ENCODE results near the gene ERO1B.

ERO1B gene

DNA sequence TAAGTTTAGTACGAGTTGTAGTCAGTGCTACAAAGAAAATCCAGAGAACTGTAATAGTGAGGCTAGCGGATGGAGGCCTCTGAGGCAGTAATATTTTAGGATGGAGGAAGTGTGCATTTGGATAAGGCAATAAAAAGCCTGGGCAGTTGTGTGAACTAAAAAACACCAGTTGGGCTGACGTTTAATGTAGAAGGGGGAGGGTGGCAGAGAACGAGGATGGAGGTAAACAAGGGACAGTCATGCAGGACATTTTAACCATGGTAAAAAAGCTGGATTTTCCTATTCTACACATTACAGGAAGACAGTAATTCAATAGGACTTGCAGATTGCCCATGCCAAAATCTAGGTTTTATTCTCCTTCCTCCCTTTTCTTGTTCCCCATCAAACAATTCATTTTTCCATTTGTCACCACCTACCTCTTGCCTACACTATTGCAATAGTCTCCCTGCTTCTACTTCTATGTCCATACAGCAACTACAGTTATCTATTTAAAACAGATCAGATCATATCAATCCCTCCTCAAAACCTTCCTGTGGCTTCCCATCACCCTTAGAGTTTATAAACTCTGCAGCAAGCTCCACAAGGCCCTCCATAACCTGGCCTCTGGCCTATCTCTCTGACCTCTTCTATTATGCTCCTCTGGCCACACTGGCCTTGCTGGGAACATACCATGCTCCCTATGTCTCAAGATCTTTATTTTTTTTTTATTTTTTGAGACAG is 27.7 kb downstream of the ERO1B start:
- Histone ChIP-seq H3K27me3 (ENCODE audit: control insufficient read depth, insufficient read depth, low read length) (no peaks in the 10 kb centered on the region), H3K27ac (ENCODE audit: low read depth, low read length) (no peak overlapping the region), H3K4me1 (ENCODE audit: control insufficient read depth, insufficient read depth, low read length) (no peaks in the 10 kb centered on the region), H3K4me3 (ENCODE audit: low read depth, low read length) (no peak overlapping the region), H3K9ac (ENCODE audit: low read depth, low read length) (no peak overlapping the region), H3K36me3 (ENCODE audit: control insufficient read depth, insufficient read depth, low read length) (no peaks in the 10 kb centered on the region), H3K9me3 (ENCODE audit: control insufficient read depth, insufficient read depth, low read length) (peaks cover 7% of the 10 kb centered on the region; the same call in 1 of the 2 replicates)

DNA sequence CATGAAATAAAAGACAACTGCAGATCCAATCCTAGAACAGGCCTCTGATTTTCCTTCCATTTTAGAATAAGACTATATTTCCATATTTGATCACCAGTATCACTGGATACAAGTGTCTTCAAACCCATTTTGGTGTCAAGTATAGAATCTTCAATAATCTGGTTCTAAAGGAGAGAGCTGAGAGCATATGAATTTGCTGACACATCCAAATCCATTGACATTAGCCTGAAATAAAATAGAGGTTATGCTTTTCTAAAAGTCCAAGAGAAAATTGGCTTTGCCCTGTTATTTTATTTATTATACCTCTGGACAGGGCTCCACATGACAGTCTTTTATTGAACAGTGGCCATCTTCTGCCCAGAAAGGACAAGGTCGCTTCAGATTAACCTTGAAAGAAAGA is 28.6 kb downstream of the ERO1B start:
- Histone ChIP-seq H3K27me3 (ENCODE audit: control insufficient read depth, insufficient read depth, low read length) (no peaks in the 10 kb centered on the region), H3K9ac (ENCODE audit: low read depth, low read length) (no peak overlapping the region), H3K36me3 (ENCODE audit: control insufficient read depth, insufficient read depth, low read length) (no peaks in the 10 kb centered on the region), H3K4me1 (ENCODE audit: control insufficient read depth, insufficient read depth, low read length) (no peaks in the 10 kb centered on the region), H3K27ac (ENCODE audit: low read depth, low read length) (no peak overlapping the region), H3K4me3 (ENCODE audit: low read depth, low read length) (no peak overlapping the region), H3K9me3 (ENCODE audit: control insufficient read depth, insufficient read depth, low read length) (peaks cover 3% of the 10 kb centered on the region; the same call in 1 of the 2 replicates)

DNA sequence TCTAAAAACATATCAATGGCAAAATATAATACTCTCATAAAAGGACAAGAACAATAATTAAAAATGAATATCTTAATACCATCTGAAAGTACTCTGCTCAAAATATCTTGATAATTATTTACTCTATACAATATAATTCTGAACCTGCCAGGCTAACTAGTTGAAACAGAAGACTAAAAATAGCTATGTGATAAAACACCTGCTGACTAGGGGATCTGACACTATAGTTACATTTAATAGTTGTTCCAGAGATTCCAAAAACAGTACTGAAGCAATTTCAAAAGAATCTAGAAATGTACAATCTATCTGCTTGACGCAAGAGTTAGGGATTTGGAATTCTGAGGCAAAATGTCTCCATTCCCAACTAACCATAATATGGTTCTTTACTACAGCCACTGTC is 30.2 kb downstream of the ERO1B start:
- no peak overlapping the region for H3K4me3 ChIP-seq (ENCODE audit: low read depth, low read length)
- no peaks in the 10 kb centered on the region for H3K36me3 ChIP-seq (ENCODE audit: control insufficient read depth, insufficient read depth, low read length)
- H3K27ac ChIP-seq (ENCODE audit: low read depth, low read length) = no peak overlapping the region
- H3K27me3 ChIP-seq (ENCODE audit: control insufficient read depth, insufficient read depth, low read length) = no peaks in the 10 kb centered on the region
- H3K4me1 ChIP-seq (ENCODE audit: control insufficient read depth, insufficient read depth, low read length) = no peaks in the 10 kb centered on the region
- no peak overlapping the region for H3K9ac ChIP-seq (ENCODE audit: low read depth, low read length)
- no peaks in the 10 kb centered on the region for H3K9me3 ChIP-seq (ENCODE audit: control insufficient read depth, insufficient read depth, low read length)

DNA sequence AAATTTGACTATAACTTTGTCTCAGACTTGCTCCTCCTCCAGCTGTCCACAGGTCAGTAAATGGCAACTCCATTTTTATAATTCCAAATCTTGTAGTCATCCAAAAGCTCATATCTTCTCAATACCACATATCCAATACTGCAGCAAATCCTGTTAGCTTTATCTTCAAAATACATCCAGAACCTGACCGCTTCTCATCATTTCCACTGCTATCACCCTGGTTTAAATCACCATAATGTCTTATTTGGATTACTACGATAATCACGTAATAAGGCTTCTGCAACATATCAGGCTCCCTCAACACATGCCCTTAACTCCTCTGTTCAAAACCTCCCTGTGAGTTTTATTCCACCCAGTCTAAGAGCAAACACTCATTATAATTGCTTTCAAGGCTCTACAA is 34.5 kb downstream of the ERO1B start:
- no peaks in the 10 kb centered on the region for H3K36me3 ChIP-seq (ENCODE audit: control insufficient read depth, insufficient read depth, low read length)
- no peaks in the 10 kb centered on the region for H3K9me3 ChIP-seq (ENCODE audit: control insufficient read depth, insufficient read depth, low read length)
- H3K27me3 ChIP-seq (ENCODE audit: control insufficient read depth, insufficient read depth, low read length) = no peaks in the 10 kb centered on the region
- H3K9ac ChIP-seq (ENCODE audit: low read depth, low read length) = no peak overlapping the region
- H3K4me3 ChIP-seq (ENCODE audit: low read depth, low read length) = no peak overlapping the region
- no peak overlapping the region for H3K27ac ChIP-seq (ENCODE audit: low read depth, low read length)
- H3K4me1 ChIP-seq (ENCODE audit: control insufficient read depth, insufficient read depth, low read length) = no peaks in the 10 kb centered on the region

DNA sequence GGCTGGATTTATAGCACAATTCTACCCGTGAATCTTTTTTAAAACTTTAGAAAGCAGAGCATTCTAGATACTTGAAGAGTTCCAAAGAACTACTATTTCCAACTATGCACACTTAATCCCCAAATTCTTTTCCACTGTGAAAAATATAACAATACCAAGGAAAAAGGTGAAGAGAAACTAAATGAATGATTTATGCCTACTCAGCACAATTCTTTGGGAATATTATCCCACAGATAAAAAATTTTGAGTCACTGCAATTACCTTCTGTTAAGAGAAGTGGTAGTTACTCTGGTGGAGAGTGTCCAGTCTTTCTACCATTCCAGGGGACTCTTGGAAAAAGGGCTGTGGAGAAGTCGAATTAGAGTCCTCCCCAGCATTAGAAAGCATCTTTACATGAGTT is 39.2 kb downstream of the ERO1B start:
- H3K9ac ChIP-seq (ENCODE audit: low read depth, low read length) = no peak overlapping the region
- H3K4me1 ChIP-seq (ENCODE audit: control insufficient read depth, insufficient read depth, low read length) = no peaks in the 10 kb centered on the region
- no peak overlapping the region for H3K4me3 ChIP-seq (ENCODE audit: low read depth, low read length)
- H3K9me3 ChIP-seq (ENCODE audit: control insufficient read depth, insufficient read depth, low read length) = no peaks in the 10 kb centered on the region
- H3K36me3 ChIP-seq (ENCODE audit: control insufficient read depth, insufficient read depth, low read length) = no peaks in the 10 kb centered on the region
- no peaks in the 10 kb centered on the region for H3K27me3 ChIP-seq (ENCODE audit: control insufficient read depth, insufficient read depth, low read length)
- H3K27ac ChIP-seq (ENCODE audit: low read depth, low read length) = no peak overlapping the region

DNA sequence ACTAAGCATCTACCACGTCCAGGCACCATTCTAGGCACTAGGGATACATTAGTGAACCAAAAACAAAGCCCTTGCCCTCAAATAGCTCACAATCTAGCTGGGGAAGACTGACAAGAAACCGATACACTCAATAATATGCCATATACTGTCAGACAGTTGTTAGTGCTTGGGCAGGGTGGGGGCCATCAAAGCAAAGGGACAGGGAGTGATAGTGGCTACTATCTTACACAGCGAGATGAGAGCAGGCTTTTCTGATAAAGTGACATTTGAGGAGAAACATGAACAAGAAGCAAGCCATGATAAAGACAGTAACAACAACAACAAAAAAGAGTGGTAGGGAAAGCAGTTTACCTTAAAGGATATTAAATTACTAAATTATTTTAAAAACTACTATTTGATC is 41.1 kb downstream of the ERO1B start:
- Histone ChIP-seq H3K4me1 (ENCODE audit: control insufficient read depth, insufficient read depth, low read length) (no peaks in the 10 kb centered on the region), H3K36me3 (ENCODE audit: control insufficient read depth, insufficient read depth, low read length) (no peaks in the 10 kb centered on the region), H3K27me3 (ENCODE audit: control insufficient read depth, insufficient read depth, low read length) (no peaks in the 10 kb centered on the region), H3K9me3 (ENCODE audit: control insufficient read depth, insufficient read depth, low read length) (no peaks in the 10 kb centered on the region), H3K9ac (ENCODE audit: low read depth, low read length) (no peak overlapping the region), H3K4me3 (ENCODE audit: low read depth, low read length) (no peak overlapping the region), H3K27ac (ENCODE audit: low read depth, low read length) (no peak overlapping the region)

DNA sequence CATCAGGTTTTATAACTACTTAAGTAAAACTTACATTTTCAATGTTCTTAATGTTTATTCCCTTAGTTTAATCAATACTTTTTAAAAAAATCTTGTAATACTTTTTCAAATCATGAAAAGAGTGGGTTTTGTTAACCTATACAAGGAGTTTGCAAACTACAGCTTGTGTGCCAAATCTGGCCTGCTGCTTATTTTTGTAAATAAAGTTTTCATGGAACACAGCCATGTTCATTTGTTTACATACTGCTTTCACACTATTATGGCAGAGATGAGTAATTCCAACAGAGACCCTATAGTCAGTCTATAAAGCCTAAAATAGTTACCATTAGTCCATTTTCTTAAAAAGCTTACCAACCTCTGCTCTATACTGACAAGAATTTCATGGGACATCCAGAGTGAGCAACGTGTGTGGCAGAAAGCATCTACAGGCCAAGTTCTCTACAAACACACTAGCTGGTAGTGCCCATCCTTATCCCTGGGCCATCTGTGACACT is 42.6 kb downstream of the ERO1B start:
- Histone ChIP-seq H3K27me3 (ENCODE audit: control insufficient read depth, insufficient read depth, low read length) (no peaks in the 10 kb centered on the region), H3K36me3 (ENCODE audit: control insufficient read depth, insufficient read depth, low read length) (no peaks in the 10 kb centered on the region), H3K9ac (ENCODE audit: low read depth, low read length) (no peak overlapping the region), H3K9me3 (ENCODE audit: control insufficient read depth, insufficient read depth, low read length) (no peaks in the 10 kb centered on the region), H3K4me3 (ENCODE audit: low read depth, low read length) (no peak overlapping the region), H3K4me1 (ENCODE audit: control insufficient read depth, insufficient read depth, low read length) (no peaks in the 10 kb centered on the region), H3K27ac (ENCODE audit: low read depth, low read length) (no peak overlapping the region)

DNA sequence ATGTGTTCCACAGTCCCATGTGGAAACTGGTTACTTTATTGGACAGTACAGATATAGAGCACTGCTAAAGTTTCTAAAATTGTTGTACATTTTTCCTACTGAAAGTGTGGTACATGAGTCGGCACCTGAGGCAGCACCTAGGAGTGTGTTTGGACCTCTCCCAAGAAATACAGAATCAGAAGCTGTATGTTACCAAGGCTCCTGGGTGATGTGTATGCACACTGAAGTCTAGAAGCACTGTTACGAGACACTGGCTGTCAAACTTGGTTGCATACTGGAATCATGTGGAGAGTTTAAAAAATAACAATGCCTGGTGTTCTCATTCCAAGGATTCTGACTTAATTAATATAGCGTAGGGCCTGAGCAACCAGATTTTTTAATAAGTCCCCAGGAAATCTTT is 46.6 kb downstream of the ERO1B start:
- no peak overlapping the region for H3K9ac ChIP-seq (ENCODE audit: low read depth, low read length)
- no peaks in the 10 kb centered on the region for H3K36me3 ChIP-seq (ENCODE audit: control insufficient read depth, insufficient read depth, low read length)
- no peak overlapping the region for H3K4me3 ChIP-seq (ENCODE audit: low read depth, low read length)
- H3K9me3 ChIP-seq (ENCODE audit: control insufficient read depth, insufficient read depth, low read length) = no peaks in the 10 kb centered on the region
- H3K27ac ChIP-seq (ENCODE audit: low read depth, low read length) = no peak overlapping the region
- no peaks in the 10 kb centered on the region for H3K27me3 ChIP-seq (ENCODE audit: control insufficient read depth, insufficient read depth, low read length)
- H3K4me1 ChIP-seq (ENCODE audit: control insufficient read depth, insufficient read depth, low read length) = no peaks in the 10 kb centered on the region

DNA sequence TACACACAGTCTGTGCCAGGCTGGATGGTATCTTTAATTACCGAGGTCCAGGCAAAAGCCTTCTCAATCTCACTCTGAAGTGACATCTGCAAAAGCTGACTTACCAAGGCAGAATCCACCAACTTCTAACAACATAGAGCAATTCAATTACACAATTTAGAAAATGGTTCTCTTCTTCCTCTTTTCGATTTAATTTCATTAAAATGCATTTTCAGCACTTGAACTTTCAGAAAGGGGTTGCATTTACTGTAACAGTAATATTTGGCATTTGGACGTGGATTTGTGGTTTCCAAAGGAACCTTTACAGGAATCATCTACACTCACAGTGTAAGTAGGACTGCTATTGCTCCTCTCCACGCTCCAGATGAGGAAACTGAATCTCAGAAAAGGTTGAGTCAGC is 53.3 kb downstream of the ERO1B start:
- Histone ChIP-seq H3K9ac (ENCODE audit: low read depth, low read length) (no peak overlapping the region), H3K4me3 (ENCODE audit: low read depth, low read length) (no peak overlapping the region), H3K27ac (ENCODE audit: low read depth, low read length) (no peak overlapping the region), H3K27me3 (ENCODE audit: control insufficient read depth, insufficient read depth, low read length) (no peaks in the 10 kb centered on the region), H3K4me1 (ENCODE audit: control insufficient read depth, insufficient read depth, low read length) (no peaks in the 10 kb centered on the region), H3K9me3 (ENCODE audit: control insufficient read depth, insufficient read depth, low read length) (no peaks in the 10 kb centered on the region), H3K36me3 (ENCODE audit: control insufficient read depth, insufficient read depth, low read length) (no peaks in the 10 kb centered on the region)

DNA sequence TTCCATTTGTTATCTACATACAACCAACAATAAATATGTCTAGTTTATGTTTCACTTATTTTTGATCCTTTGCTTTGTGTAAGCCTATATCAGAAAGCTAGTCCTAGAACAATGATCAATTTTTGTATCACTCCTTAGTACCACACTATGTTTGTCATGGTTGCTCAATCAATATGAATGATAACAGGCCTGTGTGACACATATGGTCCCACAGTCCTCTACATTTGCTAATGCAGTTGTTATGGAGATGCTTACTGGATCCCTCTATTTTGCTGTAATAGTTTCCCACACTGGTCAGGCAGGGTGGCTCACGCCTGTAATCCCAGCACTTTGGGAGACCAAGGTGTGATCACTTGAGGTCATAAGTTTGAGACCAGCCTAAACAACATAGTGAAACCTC is 59.1 kb downstream of the ERO1B start:
- Histone ChIP-seq H3K27me3 (ENCODE audit: control insufficient read depth, insufficient read depth, low read length) (no peaks in the 10 kb centered on the region), H3K9ac (ENCODE audit: low read depth, low read length) (no peak overlapping the region), H3K9me3 (ENCODE audit: control insufficient read depth, insufficient read depth, low read length) (no peaks in the 10 kb centered on the region), H3K36me3 (ENCODE audit: control insufficient read depth, insufficient read depth, low read length) (no peaks in the 10 kb centered on the region), H3K27ac (ENCODE audit: low read depth, low read length) (no peak overlapping the region), H3K4me1 (ENCODE audit: control insufficient read depth, insufficient read depth, low read length) (no peaks in the 10 kb centered on the region), H3K4me3 (ENCODE audit: low read depth, low read length) (no peak overlapping the region)

DNA sequence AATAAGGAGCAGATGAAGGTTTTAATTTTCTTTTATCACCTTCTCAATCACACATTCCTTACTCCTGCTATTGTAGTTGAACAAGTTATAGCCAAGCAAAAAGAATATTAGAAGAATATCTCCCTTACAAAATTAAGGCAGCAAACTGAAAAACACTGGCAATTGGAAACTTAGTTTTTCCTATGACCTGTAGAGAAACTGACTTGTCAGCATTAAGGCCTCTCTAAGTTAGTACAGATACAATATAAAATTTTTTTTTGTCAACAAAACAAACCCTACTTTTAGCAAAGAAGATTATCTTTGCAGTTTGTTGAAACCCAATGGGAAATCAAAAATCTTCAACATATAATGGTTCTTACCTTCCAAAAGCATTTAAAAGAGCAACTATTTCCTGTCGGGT is 61.3 kb downstream of the ERO1B start:
- Histone ChIP-seq H3K4me1 (ENCODE audit: control insufficient read depth, insufficient read depth, low read length) (no peaks in the 10 kb centered on the region), H3K27ac (ENCODE audit: low read depth, low read length) (no peak overlapping the region), H3K36me3 (ENCODE audit: control insufficient read depth, insufficient read depth, low read length) (no peaks in the 10 kb centered on the region), H3K9ac (ENCODE audit: low read depth, low read length) (no peak overlapping the region), H3K4me3 (ENCODE audit: low read depth, low read length) (no peak overlapping the region), H3K9me3 (ENCODE audit: control insufficient read depth, insufficient read depth, low read length) (no peaks in the 10 kb centered on the region), H3K27me3 (ENCODE audit: control insufficient read depth, insufficient read depth, low read length) (no peaks in the 10 kb centered on the region)
